HG02642 (cell line): Measurements from ENCODE around the gene CCNK.

ENCODE experiments used
- ATAC-seq: cut with Tn5 transposase; IDR thresholded peaks from one replicate; pipeline ENCODE4 v1.9.1; 2021; ENCODE audit warnings: mild to moderate bottlenecking; ENCODE audit not compliant: unreplicated experiment, poor library complexity

The CCNK gene

DNA sequence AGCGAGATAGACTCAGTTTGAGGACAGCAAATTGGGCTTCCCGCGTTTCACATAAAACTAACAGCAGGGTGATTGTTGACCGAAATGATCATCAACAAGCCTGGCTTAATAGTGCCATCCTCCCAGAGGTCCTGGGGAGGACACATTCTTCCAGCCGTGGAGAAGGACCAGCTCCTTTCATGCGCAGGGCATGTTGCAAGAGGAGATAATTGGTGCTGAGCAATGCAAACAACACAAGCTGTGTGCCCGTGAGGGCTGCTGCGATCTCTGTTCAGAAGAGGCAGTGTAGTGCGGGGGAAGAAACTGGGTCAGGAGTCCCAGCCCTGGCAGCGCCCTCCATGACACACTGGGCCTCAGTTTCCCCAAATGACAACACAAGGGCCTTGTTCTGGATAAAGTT, 68.5 kb downstream of the CCNK start:
- ATAC-seq = no peak

DNA sequence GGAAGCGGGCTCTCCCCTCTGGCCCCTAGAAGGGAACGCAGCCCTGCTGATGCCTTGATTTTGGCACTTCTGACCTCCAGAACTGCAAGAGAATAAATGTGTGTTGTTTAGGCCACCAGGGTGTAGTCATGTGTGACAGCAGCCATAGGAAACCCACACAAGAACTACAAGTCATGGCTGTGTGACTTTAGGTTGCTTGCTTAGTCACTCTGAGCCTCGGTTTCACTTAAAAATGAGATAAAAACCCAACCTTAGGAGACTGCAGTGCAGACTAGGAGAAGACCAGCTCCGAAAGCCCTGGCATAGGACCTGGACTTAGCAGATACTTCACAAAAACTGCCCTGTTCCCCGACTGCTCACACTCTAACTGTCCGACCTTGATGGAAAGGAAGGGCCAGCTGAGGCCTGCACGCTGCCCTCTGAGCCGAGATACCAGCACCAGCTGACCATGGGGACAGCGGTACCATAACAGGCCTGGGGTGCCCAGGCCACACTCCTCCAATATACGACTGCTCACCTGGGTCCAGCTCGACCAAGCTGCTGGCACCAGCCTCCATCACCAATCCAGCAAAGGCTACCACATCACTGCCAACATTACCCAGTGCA, 69.3 kb downstream of the CCNK start:
- ATAC-seq = no peak

DNA sequence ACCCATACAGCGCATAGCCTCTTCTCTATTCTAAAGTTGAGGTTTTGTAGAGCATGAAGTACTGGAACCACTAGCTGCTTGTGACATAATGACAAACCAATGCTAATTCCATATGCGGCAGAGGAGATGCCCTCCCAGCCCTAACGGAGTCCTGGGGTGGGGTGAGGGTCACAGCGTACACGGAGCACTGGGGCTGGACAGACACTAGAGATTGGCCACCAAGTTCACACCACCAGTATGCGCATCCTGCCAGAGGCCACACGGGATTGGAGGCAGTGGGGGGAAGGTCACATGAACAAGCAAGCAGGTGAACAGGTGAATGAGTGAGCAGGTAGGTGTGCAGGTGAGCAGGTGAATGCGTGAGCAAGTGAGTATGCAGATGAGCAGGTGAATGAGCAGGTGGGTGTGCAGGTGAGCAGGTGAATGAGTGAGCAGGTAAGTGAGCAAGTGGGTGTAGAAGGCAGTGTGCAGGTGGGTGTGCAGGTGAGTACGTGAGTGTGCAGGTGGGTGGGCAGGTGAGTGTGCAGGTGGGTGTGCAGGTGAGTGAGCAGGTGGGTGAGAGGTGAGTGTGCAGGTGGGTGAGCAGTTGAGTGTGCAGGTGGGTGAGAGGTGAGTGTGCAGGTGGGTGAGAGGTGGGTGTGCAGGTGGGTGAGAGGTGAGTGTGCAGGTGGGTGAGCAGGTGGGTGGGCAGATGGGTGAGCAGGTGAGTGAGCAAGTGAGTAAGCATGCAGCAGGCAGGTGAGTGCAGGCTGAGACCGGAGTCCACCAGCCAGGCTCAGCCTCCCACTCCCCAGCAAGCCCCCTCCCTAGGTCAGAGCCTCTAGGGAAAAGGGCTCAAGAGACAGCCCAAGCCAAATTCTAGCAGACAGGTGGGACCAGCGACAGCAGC, 70.1 kb downstream of the CCNK start:
- no peak for ATAC-seq

DNA sequence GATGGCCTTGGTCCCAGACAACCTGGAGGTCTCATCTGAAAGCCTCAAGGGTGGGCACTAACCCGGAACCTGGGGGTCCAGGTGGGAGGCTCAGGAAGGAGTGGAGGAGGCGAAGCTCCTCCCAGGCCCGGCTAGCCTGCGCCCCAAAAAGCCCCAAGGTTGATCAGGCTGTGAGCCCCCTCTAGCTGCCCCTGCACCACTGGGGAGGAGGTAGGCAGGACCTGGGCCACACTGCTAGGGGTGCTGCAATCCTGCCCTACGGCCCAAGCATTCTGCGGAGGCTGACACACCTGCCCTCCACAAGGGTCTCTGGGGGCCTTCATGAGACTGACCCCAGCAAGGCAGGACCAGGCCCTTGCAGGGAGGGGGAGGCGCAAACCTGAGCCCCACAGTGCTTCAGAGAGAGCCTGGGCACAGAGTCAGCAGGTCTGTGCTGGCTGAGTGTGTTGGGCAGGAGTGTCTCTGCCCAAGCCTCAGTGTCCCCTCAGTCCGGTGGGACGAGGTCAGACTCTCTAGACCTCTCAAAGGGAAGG, 70.9 kb downstream of the CCNK start:
- no peak for ATAC-seq

DNA sequence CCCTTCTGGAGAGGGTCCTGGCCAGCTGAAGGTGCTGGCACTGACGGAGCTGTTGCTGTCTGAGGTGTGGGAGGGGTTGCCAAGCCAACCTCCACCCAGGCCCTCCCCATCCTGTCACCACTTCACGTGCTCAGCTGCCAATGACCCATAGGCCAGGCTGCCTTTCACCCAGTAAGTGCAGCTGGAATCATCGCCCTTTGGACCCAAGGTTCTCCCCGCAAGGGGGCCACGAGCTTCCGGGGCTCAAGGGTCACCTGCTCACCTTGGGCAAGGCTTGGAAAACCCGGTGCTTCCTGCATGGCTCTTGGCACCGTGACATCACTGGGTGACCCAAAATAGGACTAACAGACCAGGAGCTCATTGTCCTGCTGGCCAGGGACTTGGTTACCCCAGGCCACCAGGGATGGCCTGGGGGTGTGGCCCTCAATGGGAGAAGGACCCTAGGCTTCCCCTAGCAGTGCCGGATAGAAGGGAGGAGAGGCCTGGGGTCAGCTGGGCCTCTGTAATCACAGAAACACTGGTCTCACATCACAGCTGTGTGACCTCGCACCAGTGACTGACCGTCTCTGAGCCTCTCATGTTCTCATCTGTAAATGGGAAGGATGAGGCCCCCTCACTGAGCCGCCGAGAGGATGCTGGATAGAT, 71.5 kb downstream of the CCNK start:
- ATAC-seq = no peak

DNA sequence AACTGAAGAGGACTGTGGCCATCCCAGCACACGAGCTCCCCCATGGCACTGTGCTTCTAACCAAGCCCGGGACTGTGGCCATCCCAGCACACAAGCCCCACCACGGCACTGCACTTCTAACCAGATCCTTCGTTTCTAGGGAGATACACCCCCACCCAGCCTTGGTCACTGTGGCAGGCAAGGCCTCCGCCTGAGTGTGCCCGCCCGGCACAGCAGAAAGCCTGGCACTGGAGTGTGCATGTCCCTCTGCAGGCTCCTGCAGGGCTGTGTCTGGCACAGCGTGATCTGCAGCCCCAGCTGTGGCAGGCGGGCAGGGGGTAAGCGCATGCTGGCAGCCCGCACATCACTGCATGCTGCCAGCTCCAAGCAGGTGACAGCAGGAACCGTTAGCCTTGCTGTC, 73.0 kb downstream of the CCNK start:
- ATAC-seq = no peak

DNA sequence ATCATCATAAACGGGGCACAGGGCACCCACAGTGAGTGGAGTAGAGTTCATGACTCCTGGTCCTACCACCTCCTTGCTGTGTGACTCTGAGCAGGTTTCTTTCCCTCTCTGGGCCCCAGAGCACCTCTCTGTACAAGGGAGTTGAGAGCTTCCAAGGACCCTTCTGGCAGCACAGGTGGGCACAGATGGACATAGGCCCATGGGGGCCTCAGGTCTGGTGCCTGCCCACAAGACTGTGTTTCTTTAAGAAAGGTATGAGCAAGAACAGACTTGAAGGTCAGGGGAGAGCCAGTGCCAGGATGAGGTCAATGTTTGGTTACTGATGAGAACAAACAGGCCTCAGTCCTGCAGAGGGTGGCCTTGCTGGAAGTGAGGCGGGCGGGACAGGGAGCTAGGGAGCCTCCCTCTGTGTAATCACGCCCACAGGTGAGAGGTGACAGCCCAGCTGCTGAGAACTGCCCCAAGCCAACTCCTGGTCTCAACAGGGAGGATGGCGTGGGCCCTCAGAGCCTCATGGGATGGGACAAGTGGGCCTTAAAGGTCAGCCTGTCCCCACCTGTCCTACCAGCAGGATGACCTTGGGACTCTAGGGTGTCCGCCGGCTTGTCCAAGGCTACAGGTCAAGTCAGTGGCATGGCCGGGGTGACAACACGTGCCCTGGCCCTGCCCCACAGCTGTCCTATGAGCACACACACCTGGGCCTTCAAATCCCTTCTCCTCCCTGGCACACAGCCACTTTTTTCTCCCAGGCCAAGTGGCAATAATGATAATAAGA, 73.7 kb downstream of the CCNK start:
- ATAC-seq = no peak

DNA sequence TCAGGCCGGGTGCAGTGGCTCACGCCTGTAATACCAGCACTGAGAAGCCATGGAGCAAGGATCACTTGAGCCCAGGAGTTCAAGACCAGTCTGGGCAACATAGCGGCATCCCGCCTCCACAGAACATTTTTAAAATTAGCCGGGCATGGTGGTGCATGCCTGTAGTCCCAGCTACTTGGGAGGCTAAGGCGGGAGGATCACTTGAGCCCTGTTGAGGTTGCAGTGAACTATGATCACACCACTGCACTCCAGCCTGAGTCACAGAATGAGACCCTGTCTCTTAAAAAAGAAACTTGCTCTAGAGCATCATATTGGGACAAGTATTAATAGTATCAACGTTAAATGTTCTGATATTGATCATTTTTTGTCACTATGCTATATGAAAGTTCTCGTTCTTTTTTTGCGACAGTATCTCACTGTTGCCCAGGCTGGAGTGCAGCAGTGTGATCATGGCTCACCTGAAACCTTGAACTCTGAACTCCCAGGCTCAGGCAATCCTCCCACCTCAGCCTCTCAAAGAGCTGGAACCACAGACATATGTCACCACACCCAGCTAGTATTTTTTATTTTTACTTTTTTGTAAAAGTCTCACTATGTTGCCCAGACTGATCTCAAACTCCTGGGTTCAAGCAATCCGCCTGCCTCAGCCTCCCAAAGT, 75.1 kb downstream of the CCNK start:
- ATAC-seq = no peak

DNA sequence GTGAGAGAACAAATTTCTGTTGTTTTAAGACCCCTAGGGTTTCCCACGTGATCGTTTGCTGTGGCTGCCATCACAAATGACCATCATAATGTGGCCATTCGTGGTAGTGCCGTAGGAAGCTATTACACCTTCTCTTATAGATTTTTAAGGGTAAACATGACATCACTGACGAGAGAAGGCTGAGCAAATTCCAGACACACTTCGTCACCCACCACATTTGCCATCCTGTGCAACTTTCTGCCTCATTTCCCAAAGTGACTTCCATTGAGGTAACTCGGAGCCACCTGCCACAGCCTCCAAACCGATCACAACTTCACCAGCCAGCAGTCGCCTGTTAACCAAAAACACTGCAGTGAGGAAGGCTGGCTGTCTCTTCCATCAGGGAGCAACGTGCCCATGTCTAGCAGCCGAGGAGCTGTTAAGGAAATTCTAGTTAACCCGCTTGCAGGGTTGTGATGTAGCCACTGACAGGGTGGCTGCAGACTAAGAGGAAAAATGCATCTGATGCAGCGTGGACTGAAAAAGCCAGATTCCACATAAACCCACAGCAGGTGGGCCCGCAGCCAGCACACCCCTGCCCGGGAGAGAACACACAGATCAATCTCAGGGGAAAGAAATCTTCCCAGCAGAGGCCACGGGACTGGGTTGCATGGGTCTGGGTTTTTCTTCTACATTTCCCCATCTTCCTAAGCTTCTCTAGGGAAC, 78.2 kb downstream of the CCNK start:
- ATAC-seq = no peak

DNA sequence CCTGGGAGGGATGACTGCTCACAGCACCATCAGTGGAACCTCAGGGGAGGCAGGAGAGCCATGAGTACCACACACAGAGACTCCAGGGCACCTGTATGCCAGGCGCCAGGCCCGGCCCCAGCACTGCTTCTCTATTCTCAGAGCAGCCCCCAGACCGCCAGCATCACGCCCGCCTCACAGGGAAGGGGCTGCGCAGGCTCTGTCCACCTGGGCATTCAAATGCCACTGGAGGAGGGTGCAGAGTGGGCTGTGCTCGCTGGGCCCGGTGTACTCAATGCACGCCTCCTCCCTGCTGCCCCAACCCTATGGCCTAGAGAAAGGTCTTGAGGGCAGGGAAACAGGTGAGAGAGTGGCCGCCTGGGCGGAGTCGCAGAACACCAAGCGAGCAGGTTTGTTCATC, 79.2 kb downstream of the CCNK start:
- no peak for ATAC-seq

DNA sequence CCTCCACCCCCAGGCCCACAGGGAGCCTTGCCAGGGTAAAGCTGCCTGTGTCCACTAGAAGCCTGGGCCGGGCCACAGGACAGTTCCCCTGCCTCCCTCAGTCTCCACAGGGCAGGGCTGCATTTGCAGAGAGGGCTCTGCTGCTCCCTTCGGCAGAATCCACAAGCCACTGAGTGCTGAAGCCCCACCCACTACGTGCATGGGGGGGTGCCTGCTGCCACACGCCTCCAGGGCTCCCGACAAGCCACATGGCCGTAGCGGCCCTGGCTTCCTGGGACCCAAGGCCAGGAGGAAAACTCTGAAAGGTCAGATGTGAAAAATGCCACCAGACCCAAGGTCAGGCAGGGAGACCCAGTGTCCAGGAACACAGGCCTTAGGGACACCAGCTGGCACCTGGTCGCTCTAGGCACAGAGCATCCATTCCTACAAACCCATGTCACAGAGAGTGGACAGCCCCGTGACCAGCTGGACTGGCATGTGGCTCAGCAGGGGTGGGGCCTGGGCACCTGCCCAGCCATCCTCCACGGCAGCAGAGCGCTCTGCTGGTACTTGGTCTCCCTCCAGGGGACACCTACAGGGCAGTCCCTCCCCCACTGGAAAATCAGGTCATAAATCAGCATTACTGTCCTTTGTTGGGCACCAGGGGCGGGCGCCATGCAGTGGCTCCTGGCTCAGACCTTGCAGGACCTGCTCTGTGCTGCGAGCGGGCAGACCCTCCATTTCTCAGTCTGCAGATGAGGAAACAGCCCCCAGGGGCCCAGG, 79.9 kb downstream of the CCNK start:
- ATAC-seq = no peak

DNA sequence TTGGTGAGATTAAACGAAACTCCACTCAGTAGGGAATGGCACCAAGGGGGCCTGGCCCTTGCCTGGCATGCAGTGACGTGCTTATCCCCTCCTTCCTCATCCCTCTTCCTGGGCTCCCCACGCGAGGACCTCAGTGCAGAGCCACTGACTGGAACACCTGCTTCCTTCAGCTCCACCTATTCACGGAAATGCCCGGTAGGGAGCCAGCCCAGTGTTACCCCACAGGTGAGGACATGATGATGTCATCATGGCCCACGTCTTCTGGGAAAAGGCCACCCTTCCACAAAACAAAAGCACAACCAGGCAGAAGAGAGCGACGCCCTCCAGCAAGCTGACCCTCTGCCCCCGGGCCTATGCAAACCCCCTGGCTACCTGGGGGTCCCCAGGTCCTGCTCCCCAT, 80.7 kb downstream of the CCNK start:
- no peak for ATAC-seq
